Ascending aorta (tissue), 2 donors: ENCODE measurements around the gene EFNA3. TPM values are rescaled to one million over a fixed set of nuclear protein-coding genes. Genes with fewer than 3 reads are reported as not detected.

Source experiments
- DNase-seq, 2 donors: peaks; one replicate each; pipeline ENCODE4 v3.0.0-alpha.2; 2019; ENCODE audit warnings: low spot score in 2 of 2
- H3K27ac ChIP-seq, 2 donors: fragments of 200-600 bp; sonication (generic); one replicate each; pipeline ENCODE4 v1.5.1; 2016 to 2017; ENCODE audit warnings: mild to moderate bottlenecking in 1 of 2
- H3K27me3 ChIP-seq: fragments of 200-600 bp; sonication (generic); one replicate; pipeline ENCODE4 v1.5.1; 2017
- H3K36me3 ChIP-seq, 2 donors: fragments of 200-600 bp; sonication (generic); one replicate each; pipeline ENCODE4 v1.5.1; 2016
- H3K4me1 ChIP-seq, 2 donors: fragments of 200-600 bp; sonication (generic); one replicate each; pipeline ENCODE4 v1.5.1; 2016 to 2017; ENCODE audit warnings: mild to moderate bottlenecking in 1 of 2
- H3K4me3 ChIP-seq, 2 donors: fragments of 200-600 bp; sonication (generic); one replicate each; pipeline ENCODE4 v1.5.1; 2016 to 2017; ENCODE audit warnings: mild to moderate bottlenecking in 1 of 2
- H3K9me3 ChIP-seq, 2 donors: fragments of 200-600 bp; sonication (generic); one replicate each; pipeline ENCODE4 v1.5.1; 2016
- CTCF ChIP-seq, 3 experiments: fragments of 200-600 bp in 2 of 3; fragments of 450-650 bp in 1 of 3; sonication (generic) in 2 of 3; IDR thresholded peaks; one replicate each; pipeline ENCODE4 v1.5.1; 2016 to 2019; ENCODE audit warnings: antibody characterized with exemption in 3 of 3, mild to moderate bottlenecking in 1 of 3, moderate library complexity in 1 of 3
- intact Hi-C: fragments of 100-400 bp; cut with DNase I; formaldehyde crosslinking; loops from one replicate; pipeline ENCODE4 v1.15.1; 2023
- total RNA-seq: library from RNA; depleted of rRNA; stranded (reverse); fragments of >200 nt; gene quantifications from one replicate; pipeline ENCODE4 v1.1.0, GENCODE V29; 2016

The EFNA3 gene
- total RNA-seq, 1 donor from 2014 or later: 1.5 TPM

- peak; percentile 93 to 99 (median 98) for TF ChIP-seq CTCF (IDR thresholded peaks at IDR 0.05)
- Histone ChIP-seq H3K27me3 (no peaks in the 10 kb centered on the region), H3K4me3 (no peak overlapping the region), H3K4me1 (peaks cover 0 to 6% of the 10 kb centered on the region in 2 donors), H3K36me3 (no peaks in the 10 kb centered on the region), H3K27ac (no peak overlapping the region), H3K9me3 (no peaks in the 10 kb centered on the region)
- intact Hi-C loops: loop anchor here (1.0 to 2.0 kb wide), 3 partner anchors 35 to 77 kb away; partner anchors contain the start of genes DPM3 and EFNA1
- peak in 1 of 2 donors; percentile 86 for DNase-seq
Measured at GRCh38 chr1:155091071-155092051, 12.7 kb downstream of the EFNA3 start.

GRCh38 chr1:155092131-155092530, 13.5 kb downstream of the EFNA3 start:
- Histone ChIP-seq H3K4me3 (no peak overlapping the region), H3K36me3 (no peaks in the 10 kb centered on the region), H3K4me1 (peaks cover 0 to 6% of the 10 kb centered on the region in 2 donors), H3K9me3 (no peaks in the 10 kb centered on the region), H3K27ac (no peak overlapping the region), H3K27me3 (no peaks in the 10 kb centered on the region)
- no peak for DNase-seq
- intact Hi-C loops: no loop called here
- no peak for TF ChIP-seq CTCF (IDR thresholded peaks at IDR 0.05)

GRCh38 chr1:155092641-155093040, 14.0 kb downstream of the EFNA3 start:
- TF ChIP-seq CTCF (IDR thresholded peaks at IDR 0.05): no peak
- no peaks in the 10 kb centered on the region for H3K27me3 ChIP-seq
- no peak overlapping the region for H3K4me3 ChIP-seq
- no peak for DNase-seq
- no peak overlapping the region for H3K27ac ChIP-seq
- intact Hi-C loops: no loop called here
- H3K36me3 ChIP-seq: no peaks in the 10 kb centered on the region
- no peaks in the 10 kb centered on the region for H3K9me3 ChIP-seq
- H3K4me1 ChIP-seq: peaks cover 0 to 6% of the 10 kb centered on the region in 2 donors

- peak in 2 of 3 experiments; percentile 32 to 53 for TF ChIP-seq CTCF (IDR thresholded peaks at IDR 0.05)
- no peaks in the 10 kb centered on the region for H3K27me3 ChIP-seq
- intact Hi-C loops: no loop called here
- H3K36me3 ChIP-seq: no peaks in the 10 kb centered on the region
- H3K4me3 ChIP-seq: peak overlapping the region in 1 of 2 donors; percentile 19
- peak overlapping the region; percentile 35 to 51 for H3K27ac ChIP-seq
- no peak for DNase-seq
- H3K9me3 ChIP-seq: no peaks in the 10 kb centered on the region
- peaks cover 0 to 6% of the 10 kb centered on the region in 2 donors for H3K4me1 ChIP-seq
Measured at GRCh38 chr1:155093911-155094621, 15.4 kb downstream of the EFNA3 start.

- H3K36me3 ChIP-seq: no peaks in the 10 kb centered on the region
- H3K4me3 ChIP-seq: no peak overlapping the region
- H3K4me1 ChIP-seq: peaks cover 0 to 6% of the 10 kb centered on the region in 2 donors
- H3K9me3 ChIP-seq: no peaks in the 10 kb centered on the region
- TF ChIP-seq CTCF (IDR thresholded peaks at IDR 0.05): no peak
- intact Hi-C loops: no loop called here
- no peaks in the 10 kb centered on the region for H3K27me3 ChIP-seq
- DNase-seq: no peak
- H3K27ac ChIP-seq: peak overlapping the region; percentile 35 to 51
Measured at GRCh38 chr1:155094622-155094948, 15.9 kb downstream of the EFNA3 start.
